DND-41 (cell line): ENCODE data around the gene KIF26A.

ENCODE experiments used
- CTCF ChIP-seq: IDR thresholded peaks from 2 replicates; pipeline ENCODE4 v1.5.1; 2012; ENCODE audit warnings: borderline replicate concordance, low read length, moderate library complexity, mild to moderate bottlenecking; ENCODE audit not compliant: poor library complexity, severe bottlenecking; ENCODE audit errors: extremely low read depth
- EZH2 ChIP-seq: IDR thresholded peaks from 3 replicates; pipeline ENCODE4 v1.6.1; 2012; ENCODE audit warnings: borderline replicate concordance, low read depth, mild to moderate bottlenecking, moderate library complexity, low read length, inconsistent platforms; ENCODE audit not compliant: severe bottlenecking

- TF ChIP-seq CTCF (no peak), EZH2 (no peak)
These were observed 82.1 kb downstream of the KIF26A start for GRCh38 chr14:104220215-104221070.
